GM19099 (cell line): Measurements from ENCODE around the gene IPCEF1.

Experiments used
- POLR2A ChIP-seq: IDR thresholded peaks from 3 replicates; pipeline ENCODE4 v1.6.1; 2011; ENCODE audit warnings: low read depth; ENCODE audit not compliant: insufficient read length; ENCODE audit errors: extremely low read depth

The IPCEF1 gene

DNA sequence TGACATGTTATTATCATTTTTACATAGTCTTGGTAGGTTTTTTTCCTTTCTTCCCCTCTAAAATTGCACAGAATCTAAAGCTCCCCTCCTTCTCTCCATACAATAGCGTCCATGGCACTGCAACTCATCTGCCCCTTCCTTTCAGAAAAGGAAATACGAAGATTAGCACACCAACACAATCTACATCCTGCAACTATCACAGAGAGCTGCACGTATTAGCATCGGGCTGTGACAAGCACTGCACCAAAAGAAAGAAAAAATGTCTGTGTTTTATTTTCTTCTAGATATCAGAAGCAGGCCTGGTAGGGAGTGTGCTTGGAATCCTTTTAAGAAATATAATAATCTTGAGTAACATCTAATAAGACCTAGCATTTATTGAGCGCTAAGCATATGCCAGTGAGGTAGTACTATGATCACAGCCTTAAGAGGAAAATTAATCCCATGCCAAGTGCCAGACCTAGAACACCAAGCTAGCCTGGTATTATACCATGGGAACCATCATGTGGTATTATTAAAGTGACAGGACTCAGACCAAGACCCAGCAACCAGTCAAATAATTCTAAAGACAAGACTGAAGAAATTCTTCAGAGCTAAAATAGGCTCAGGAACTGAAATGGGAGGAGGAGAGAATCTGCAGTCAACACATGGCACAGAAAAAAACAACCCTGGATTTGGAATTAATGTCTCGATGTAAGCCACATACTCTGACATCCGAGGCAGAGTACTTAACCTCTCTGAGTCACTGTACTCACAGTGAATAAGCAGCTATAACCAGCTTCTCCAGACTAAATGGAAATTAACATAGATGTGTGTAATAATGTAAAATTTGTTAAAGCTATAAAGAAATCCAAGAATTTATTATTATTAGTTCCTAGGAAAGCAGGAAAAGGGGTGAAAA lies 124.3 kb downstream of the IPCEF1 start:
- TF ChIP-seq POLR2A, result no peak

- no peak for TF ChIP-seq POLR2A
Measured at GRCh38 chr6:154230910-154231595, 125.5 kb downstream of the IPCEF1 start.

- TF ChIP-seq POLR2A, result no peak
Measured at GRCh38 chr6:154230393-154230792, 126.2 kb downstream of the IPCEF1 start.

DNA sequence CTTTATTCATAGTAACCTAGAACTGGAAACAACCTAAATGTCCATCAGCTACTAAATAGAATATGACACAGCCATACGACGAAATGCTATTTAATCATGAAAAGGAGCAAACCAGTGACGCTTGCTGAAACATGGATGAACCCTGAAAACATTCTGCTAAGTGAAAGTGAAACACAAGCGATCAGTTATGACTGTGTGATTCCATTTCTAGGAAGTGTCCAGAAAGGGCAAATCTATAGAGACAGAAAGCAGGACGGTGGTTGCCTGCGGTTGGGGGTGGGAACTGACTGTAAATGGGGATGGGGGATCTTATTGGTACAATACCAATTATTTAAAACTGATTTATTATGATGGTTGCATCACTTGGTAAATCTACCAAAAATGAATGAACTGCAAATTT lies 126.8 kb downstream of the IPCEF1 start:
- TF ChIP-seq POLR2A, result no peak

- TF ChIP-seq POLR2A, result no peak
Measured at GRCh38 chr6:154228521-154228905, 128.1 kb downstream of the IPCEF1 start.

- TF ChIP-seq POLR2A, result no peak
Measured at GRCh38 chr6:154227862-154228520, 128.6 kb downstream of the IPCEF1 start.

- no peak for TF ChIP-seq POLR2A
Measured at GRCh38 chr6:154226461-154226860, 130.1 kb downstream of the IPCEF1 start.

DNA sequence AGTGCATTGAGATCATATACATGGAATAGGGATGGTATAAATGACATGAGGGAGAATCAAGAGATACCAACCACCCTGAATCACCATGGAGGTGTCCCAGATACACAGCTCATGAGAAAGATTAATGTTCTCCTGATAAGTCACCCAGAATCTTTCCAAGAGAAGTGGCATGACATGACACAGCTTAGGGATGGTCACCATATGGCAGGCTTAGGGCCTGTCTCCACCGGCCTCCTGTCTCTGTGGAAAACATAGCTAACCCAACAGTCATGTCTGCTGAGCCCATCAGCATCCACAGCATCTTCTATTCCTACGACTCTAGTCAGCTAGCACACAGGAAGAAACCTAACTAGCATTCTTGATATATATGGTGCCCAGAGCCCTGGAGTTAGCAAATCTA lies 133.3 kb downstream of the IPCEF1 start:
- no peak for TF ChIP-seq POLR2A

DNA sequence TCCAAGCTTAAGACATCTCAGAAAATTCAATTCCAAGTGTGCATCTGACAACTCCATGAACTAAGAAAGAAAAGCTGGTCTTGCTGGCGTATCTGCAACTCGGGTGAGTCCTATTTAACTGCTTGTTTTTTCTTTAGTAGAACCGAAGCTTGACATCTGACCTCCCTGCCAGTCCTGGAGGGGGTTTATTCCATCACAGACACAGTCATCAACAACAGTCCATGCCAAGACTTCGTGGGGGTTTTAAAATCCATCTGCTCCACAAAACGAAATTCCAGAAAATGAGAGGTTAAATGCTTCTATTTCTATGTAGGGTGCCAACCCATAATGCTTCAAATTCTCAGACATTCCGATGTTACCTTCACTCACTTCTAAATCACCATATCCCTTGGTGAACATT lies 133.9 kb downstream of the IPCEF1 start:
- no peak for TF ChIP-seq POLR2A

DNA sequence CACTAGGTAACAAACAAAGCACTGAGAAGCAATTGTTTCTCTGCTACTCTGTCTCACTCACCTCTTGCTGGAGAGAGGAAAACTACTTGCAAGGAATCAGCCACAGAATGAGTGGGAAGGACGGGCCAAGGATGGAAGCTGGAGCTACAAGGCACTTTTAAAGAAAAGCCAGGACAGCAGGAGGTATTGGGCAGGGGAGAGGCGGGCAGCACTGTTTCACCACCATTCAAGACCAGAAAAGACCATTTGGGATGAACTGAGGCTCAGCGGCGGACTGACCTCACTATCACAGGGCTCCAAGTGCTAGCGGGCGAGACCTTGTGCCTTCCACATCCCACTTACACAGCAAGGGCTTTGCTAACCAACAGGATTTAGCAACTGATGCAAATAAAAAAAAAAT lies 137.4 kb downstream of the IPCEF1 start:
- no peak for TF ChIP-seq POLR2A

DNA sequence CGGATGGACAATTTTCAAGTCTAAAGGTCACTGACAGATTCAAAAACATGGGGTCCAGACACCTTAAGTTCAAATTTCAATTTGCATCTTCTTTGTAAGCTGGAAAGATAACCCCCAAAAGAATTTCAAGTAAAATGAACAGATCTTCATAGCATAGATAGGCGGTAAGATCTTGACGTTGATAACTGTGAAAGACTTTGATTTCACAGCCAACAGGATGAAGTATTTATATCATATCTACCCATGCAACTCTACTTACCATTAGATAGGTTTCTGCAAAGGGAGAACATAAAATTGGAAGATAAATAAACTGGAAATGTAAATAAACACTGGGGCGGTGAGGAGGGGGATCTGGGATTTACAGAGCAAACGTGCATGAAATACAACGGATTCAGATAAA lies 137.8 kb downstream of the IPCEF1 start:
- no peak for TF ChIP-seq POLR2A

DNA sequence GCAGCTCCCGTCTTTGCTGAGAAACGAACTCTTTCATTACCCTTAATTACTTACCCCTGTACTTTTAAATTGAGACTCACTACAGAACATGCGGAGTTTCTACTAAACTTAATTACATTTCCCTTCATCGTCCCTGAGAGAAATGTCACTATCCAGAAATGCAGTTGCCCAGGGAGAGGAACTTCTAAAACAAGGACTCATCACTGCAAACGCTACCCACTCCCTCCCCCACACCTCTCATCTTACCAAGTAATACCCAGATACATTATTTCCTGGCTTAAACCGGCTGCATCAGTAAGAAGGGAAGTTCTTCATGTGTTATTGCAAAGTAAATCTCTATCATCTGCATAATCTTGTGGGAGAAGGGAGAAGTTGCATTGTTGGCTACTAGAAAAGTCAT lies 138.3 kb downstream of the IPCEF1 start:
- no peak for TF ChIP-seq POLR2A

GRCh38 chr6:154213782-154214181 lies 142.8 kb downstream of the IPCEF1 start:
- TF ChIP-seq POLR2A, result no peak

DNA sequence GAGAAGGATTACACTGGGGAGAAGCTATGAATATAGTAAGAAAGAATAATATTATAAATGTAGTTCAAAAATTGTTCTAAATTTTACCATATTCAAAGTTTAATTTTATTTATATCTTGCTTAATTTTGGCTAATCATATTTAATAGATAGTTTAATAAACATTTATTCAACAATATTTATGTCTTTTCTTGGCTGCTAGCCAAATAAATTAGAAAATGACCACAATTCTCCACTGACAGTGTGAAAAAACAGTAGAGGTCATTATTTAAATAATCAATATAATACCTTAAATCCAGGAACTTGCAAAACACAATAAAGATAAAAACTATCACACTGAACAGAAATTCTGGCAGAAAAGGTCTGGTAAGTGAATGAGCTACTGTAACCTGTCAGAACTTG lies 145.9 kb downstream of the IPCEF1 start:
- no peak for TF ChIP-seq POLR2A

GRCh38 chr6:154209555-154209954 lies 147.0 kb downstream of the IPCEF1 start:
- no peak for TF ChIP-seq POLR2A

GRCh38 chr6:154206996-154207395 lies 149.6 kb downstream of the IPCEF1 start:
- TF ChIP-seq POLR2A, result no peak

- no peak for TF ChIP-seq POLR2A
Measured at GRCh38 chr6:154206141-154206540, 150.5 kb downstream of the IPCEF1 start.

- no peak for TF ChIP-seq POLR2A
Measured at GRCh38 chr6:154202958-154203357, 153.6 kb downstream of the IPCEF1 start.
